M059J (cell line): ENCODE data around the gene MSGN1. TPM values are rescaled to one million over a fixed set of nuclear protein-coding genes. Genes with fewer than 3 reads are reported as not detected.

ENCODE experiments used
- DNase-seq: peaks from one replicate; pipeline ENCODE4 v3.0.0-alpha.2; 2012; ENCODE audit warnings: low read depth
- total RNA-seq: library from RNA; depleted of rRNA; stranded (reverse); fragments of >200 nt; shearing (Covaris generic); gene quantifications from 2 replicates; pipeline ENCODE4 v1.2.3, GENCODE V29; 2014; rRNA removed

The MSGN1 gene
- total RNA-seq, 1 experiment from 2014 or later = not detected

- no peak for DNase-seq
Measured at GRCh38 chr2:17847236-17847635, 31.0 kb downstream of the MSGN1 start.

GRCh38 chr2:17849275-17849674, 33.0 kb downstream of the MSGN1 start:
- no peak for DNase-seq

- no peak for DNase-seq
Measured at GRCh38 chr2:17850151-17850550, 33.9 kb downstream of the MSGN1 start.

GRCh38 chr2:17851731-17852585, 35.7 kb downstream of the MSGN1 start:
- DNase-seq = peak; percentile 70

GRCh38 chr2:17853799-17854198, 37.5 kb downstream of the MSGN1 start:
- no peak for DNase-seq

GRCh38 chr2:17857021-17857420, 40.8 kb downstream of the MSGN1 start:
- peak; percentile 73 for DNase-seq

GRCh38 chr2:17858064-17858463, 41.8 kb downstream of the MSGN1 start:
- peak; percentile 20 for DNase-seq

GRCh38 chr2:17863539-17863938, 47.3 kb downstream of the MSGN1 start:
- no peak for DNase-seq

GRCh38 chr2:17864676-17865075, 48.4 kb downstream of the MSGN1 start:
- no peak for DNase-seq

- DNase-seq = no peak
Measured at GRCh38 chr2:17867133-17867532, 50.9 kb downstream of the MSGN1 start.

Other genes with a start within 250 kb of the MSGN1 start
- gene SMC6, start 62.6 kb upstream of the MSGN1 start, total RNA-seq = 12.5 and 12.9 TPM in 2 replicates
- gene GEN1, start 62.3 kb upstream of the MSGN1 start, total RNA-seq = 7.1 and 11.3 TPM in 2 replicates
- gene KCNS3, start 62.2 kb downstream of the MSGN1 start, total RNA-seq = 65.7 and 72.5 TPM in 2 replicates